Measurements from ENCODE around the gene LPCAT1.

DNA sequence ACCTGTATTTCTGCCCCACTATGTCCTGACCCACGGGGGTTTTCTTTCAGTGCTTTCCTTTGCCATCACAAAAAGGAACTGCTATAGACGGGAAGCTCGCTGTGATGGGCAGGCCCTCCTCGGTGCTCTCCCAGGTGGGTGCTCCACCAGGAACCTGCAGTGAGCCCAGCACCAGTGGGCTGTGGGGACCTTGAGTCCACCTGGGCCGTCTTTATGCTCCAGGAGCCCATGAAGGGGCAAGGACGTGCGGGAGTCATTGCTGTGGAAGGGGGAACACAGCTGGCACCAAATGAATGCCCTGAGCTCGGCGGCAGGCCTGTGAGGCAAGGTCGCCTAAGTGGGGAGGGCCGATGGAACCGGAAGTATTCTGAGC lies 41.8 kb downstream of the LPCAT1 start:
- TF ChIP-seq, protein P1, sequence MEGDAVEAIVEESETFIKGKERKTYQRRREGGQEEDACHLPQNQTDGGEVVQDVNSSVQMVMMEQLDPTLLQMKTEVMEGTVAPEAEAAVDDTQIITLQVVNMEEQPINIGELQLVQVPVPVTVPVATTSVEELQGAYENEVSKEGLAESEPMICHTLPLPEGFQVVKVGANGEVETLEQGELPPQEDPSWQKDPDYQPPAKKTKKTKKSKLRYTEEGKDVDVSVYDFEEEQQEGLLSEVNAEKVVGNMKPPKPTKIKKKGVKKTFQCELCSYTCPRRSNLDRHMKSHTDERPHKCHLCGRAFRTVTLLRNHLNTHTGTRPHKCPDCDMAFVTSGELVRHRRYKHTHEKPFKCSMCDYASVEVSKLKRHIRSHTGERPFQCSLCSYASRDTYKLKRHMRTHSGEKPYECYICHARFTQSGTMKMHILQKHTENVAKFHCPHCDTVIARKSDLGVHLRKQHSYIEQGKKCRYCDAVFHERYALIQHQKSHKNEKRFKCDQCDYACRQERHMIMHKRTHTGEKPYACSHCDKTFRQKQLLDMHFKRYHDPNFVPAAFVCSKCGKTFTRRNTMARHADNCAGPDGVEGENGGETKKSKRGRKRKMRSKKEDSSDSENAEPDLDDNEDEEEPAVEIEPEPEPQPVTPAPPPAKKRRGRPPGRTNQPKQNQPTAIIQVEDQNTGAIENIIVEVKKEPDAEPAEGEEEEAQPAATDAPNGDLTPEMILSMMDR (IDR thresholded peaks at IDR 0.05) = no peak
- TF ChIP-seq EZH2 (IDR thresholded peaks at IDR 0.05) = no peak
- TF ChIP-seq EZH2phosphoT487 (IDR thresholded peaks at IDR 0.05) = no peak

Measured in neural progenitor cell (in vitro differentiated cells).